Right lobe of liver (tissue), 4 donors: Measurements from ENCODE around the gene EPHA6.

Experiments
- CTCF ChIP-seq, 4 donors: fragments of 200-600 bp in 3 of 4; fragments of 450-650 bp in 1 of 4; IDR thresholded peaks; one replicate each; pipeline versions ENCODE4 v1.5.1 to v1.8.0; 2016 to 2022; ENCODE audit warnings: antibody characterized with exemption in 4 of 4, mild to moderate bottlenecking in 2 of 4
- POLR2A ChIP-seq: fragments of 450-650 bp; IDR thresholded peaks from one replicate; pipeline ENCODE4 v1.6.1; 2017; ENCODE audit warnings: antibody characterized with exemption, mild to moderate bottlenecking
- donor health status: DM: no; HTN: no; CAD: no.
- donor health status: DM: no; HTN: no; CAD: no.
- donor health status: DM: no; HTN: yes; CAD: no.

GRCh38 chr3:97610626-97611025 is 796.2 kb downstream of the EPHA6 start:
- TF ChIP-seq POLR2A, result no peak
- no peak for TF ChIP-seq CTCF (IDR thresholded peaks at IDR 0.05)
